Esophagus muscularis mucosa (tissue), 3 donors: Measurements from ENCODE around the gene BOC.

Experiments
- POLR2A ChIP-seq: fragments of 450-650 bp; IDR thresholded peaks from one replicate; pipeline ENCODE4 v1.6.1; 2017; ENCODE audit warnings: antibody characterized with exemption, moderate library complexity, mild to moderate bottlenecking, low read depth
- TF ChIP-seq, protein P1 (sequence below), 3 experiments: fragments of 200-600 bp in 2 of 3; fragments of 450-650 bp in 1 of 3; sonication (generic) in 2 of 3; IDR thresholded peaks; one replicate each; pipeline ENCODE4 v1.5.1; 2017 to 2019; ENCODE audit warnings: antibody characterized with exemption in 3 of 3, mild to moderate bottlenecking in 2 of 3, moderate library complexity in 1 of 3

DNA sequence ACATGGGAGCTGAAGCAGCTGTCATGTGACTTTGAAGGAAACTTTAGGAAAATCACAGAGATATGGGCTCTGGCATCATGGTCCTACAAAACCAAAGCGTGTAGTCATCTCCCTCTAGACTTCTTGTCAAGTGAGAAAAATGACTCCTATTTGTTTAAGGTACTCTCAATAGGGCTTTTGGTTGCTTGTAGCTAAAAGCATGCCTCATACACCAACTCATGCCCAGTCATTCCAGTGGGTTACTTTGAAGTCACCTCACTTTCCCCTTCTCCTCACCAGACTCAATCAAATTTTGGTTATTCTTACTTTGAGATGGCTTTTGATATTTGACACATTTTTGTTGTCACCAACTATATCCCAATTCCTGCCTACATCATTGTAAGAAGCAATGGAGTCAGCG lies 81.6 kb downstream of the BOC start:
- TF ChIP-seq, protein P1, sequence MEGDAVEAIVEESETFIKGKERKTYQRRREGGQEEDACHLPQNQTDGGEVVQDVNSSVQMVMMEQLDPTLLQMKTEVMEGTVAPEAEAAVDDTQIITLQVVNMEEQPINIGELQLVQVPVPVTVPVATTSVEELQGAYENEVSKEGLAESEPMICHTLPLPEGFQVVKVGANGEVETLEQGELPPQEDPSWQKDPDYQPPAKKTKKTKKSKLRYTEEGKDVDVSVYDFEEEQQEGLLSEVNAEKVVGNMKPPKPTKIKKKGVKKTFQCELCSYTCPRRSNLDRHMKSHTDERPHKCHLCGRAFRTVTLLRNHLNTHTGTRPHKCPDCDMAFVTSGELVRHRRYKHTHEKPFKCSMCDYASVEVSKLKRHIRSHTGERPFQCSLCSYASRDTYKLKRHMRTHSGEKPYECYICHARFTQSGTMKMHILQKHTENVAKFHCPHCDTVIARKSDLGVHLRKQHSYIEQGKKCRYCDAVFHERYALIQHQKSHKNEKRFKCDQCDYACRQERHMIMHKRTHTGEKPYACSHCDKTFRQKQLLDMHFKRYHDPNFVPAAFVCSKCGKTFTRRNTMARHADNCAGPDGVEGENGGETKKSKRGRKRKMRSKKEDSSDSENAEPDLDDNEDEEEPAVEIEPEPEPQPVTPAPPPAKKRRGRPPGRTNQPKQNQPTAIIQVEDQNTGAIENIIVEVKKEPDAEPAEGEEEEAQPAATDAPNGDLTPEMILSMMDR (IDR thresholded peaks at IDR 0.05), result no peak
- no peak for TF ChIP-seq POLR2A
